Measurements from ENCODE around the gene DKKL1. TPM values are rescaled to one million over a fixed set of nuclear protein-coding genes. Genes with fewer than 3 reads are reported as not detected.

The DKKL1 gene
- total RNA-seq, 1 donor from 2014 or later = 1.2 TPM

GRCh38 chr19:49417088-49417487, 53.4 kb downstream of the DKKL1 start:
- FAIRE-seq = no peak
- DNase-seq (ENCODE audit: low spot score in 2 of 2) = peak in 1 of 2 donors; percentile 10

- DNase-seq (ENCODE audit: low spot score in 2 of 2) = no peak
- no peak for FAIRE-seq
Measured at GRCh38 chr19:49418511-49418910, 54.8 kb downstream of the DKKL1 start.

DNA sequence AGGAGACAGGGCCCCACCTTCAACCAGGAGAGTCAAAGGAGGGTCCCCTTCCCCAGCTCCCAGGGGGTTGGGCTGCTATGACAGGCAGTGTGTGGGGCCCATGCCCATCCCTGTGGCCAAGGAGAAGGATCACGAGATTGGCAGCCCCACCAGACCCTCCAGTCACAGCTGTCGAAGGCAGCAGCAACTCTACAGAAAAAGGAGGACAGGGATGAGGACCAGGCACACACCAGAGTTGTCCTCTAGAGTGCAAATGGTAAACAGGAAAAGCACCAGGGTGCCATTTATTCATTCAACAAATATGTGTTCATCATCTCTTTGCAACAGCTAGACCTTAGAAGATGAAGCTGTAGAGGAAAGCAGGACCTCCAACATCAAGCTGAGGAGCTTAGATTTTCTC, 55.5 kb downstream of the DKKL1 start:
- DNase-seq (ENCODE audit: low spot score in 2 of 2) (no peak), FAIRE-seq (no peak)

DNA sequence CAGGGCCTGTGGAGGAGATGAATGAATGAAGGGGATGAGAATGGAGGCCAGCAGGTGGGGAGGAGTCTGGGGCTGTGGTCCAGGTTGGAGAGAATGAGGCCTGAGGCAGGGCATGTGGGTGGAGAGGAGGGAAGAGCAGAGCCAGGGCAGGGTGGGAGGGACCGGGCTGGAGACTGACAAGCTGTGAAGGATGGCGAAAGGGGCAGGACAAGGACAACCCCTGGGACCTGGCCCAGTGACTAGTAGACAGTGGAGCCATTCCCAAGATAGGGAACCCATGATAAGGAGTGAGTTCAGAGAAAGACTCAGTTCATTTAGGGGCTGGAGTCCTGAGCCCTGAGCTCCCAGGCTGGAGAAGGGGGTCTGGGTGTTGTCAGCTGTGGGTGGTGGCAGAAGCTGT, 56.5 kb downstream of the DKKL1 start:
- FAIRE-seq (no peak), DNase-seq (ENCODE audit: low spot score in 2 of 2) (no peak)

DNA sequence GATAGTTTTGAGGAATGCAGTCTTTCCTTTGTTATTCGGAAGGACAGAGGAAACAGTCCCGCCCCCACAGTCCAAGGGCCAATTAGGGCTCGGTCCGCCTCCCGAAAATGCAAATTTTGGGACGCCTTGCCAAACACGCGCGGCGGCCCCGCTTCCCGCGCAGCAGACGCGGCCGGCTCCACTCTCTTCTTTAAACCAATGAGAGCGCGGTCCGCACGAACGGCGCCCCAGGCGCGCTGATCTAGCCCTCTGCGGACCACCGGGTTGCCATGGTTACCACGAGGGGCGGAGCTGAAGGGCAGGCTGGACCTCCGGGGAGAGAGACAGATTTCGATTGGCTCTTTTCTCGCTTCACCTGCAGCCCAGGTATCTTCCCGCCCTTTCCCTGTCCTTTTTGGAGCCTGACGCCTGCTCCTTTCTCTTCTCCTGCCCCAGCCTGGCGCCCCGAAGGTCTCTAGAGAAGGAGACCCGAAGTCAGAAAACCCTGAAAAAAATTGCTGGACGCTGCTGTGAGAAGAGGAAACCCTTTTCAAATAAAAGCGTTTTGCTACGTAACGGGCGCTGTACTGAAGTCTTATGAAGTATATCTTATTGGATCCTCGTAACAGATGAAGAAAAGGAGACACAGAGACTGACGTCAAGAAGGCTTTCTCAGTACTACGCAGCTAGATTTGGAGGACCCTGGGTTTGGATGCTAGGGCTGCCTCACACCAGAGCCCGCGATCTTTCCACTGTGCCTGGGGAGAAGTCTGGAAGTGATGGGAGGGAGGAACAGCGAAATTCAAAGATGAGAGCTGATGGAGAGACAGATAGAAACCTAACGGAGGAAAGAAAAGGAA, 57.6 kb downstream of the DKKL1 start:
- FAIRE-seq = no peak
- DNase-seq (ENCODE audit: low spot score in 2 of 2) = peak; percentile 69 to 82

- no peak for DNase-seq (ENCODE audit: low spot score in 2 of 2)
- FAIRE-seq = no peak
Measured at GRCh38 chr19:49421878-49422202, 58.2 kb downstream of the DKKL1 start.

GRCh38 chr19:49422407-49423070, 58.9 kb downstream of the DKKL1 start:
- no peak for FAIRE-seq
- no peak for DNase-seq (ENCODE audit: low spot score in 2 of 2)

DNA sequence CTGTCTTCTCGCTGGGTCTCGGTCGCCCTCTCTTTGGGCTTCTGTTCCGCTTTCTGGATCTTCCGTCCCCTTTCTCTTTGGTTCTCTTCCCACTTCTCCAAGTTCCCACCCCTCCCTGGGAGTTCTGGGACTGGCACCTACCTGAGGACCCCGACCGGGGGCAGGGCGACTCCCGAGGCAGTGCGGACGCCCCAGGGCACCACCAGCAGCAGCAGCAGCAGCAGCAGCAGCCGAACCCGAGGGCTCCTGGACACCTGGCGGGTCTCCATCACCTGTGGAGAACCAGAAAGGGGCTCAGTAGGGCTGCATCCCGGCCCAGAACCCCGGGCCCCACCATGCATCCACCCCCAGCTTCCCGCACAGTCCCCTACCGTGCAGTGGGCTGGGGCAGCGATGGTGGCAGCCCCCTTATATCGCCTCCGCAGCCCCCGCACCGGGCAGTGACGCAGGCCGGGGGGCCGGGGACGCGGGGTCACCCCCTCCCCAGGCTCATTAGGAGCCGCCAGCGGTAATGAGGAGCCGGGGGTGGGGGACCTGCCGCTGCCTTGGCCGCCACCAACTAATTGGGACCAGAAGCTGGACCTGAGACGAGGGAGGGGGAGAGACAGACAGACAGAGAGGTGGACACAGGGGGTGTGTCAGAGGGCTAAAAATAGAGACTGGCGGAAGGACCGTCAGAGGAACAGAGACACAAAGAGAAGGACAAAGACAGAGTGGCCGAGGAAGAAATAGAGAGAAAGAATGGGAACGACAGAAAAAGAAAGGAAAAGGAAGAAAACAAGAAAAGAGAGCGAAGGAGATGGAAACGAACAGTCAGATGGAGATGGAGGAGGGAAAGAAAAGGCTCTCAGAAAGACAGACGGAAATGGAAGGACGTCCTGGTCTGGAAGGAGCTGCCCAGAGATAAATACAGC, 59.7 kb downstream of the DKKL1 start, which contains the start of gene PTH2:
PTH2 (minus strand) TSS at position 371 of the 914 bp plus-strand sequence; CDS start at position 269, 102 bp downstream.
- no peak for FAIRE-seq

GRCh38 chr19:49423985-49424303, 60.3 kb downstream of the DKKL1 start:
- FAIRE-seq = no peak
- DNase-seq (ENCODE audit: low spot score in 2 of 2) = no peak

More for the DNA sequence above, 59.7 kb downstream of the DKKL1 start, which contains the start of gene PTH2:
- no peak for DNase-seq (ENCODE audit: low spot score in 2 of 2)

Other genes starting within 250 kb of the DKKL1 start
- gene LIN7B, start 249.5 kb upstream of the DKKL1 start, total RNA-seq = 31.0 TPM
- gene C19orf73, start 244.7 kb upstream of the DKKL1 start, total RNA-seq = 1.2 TPM
- gene PPFIA3, start 244.3 kb upstream of the DKKL1 start, total RNA-seq = 47.7 TPM
- gene HRC, start 208.5 kb upstream of the DKKL1 start, total RNA-seq = 0.41 TPM
- gene TRPM4, start 206.1 kb upstream of the DKKL1 start, total RNA-seq = 4.1 TPM
- gene SLC6A16, start 38.7 kb upstream of the DKKL1 start, total RNA-seq = not detected
- gene CD37, start 28.5 kb upstream of the DKKL1 start, total RNA-seq = 0.82 TPM
- 5.3 TPM for gene TEAD2, start 1.5 kb upstream of the DKKL1 start, total RNA-seq
- gene KASH5, start 24.4 kb downstream of the DKKL1 start, total RNA-seq = not detected
- not detected for gene PTH2, start 59.6 kb downstream of the DKKL1 start, total RNA-seq
- not detected for gene GFY, start 61.5 kb downstream of the DKKL1 start, total RNA-seq
- gene SLC17A7, start 77.7 kb downstream of the DKKL1 start, total RNA-seq = 13.9 TPM
- gene PIH1D1, start 87.9 kb downstream of the DKKL1 start, total RNA-seq = 60.7 TPM
- gene ALDH16A1, start 89.3 kb downstream of the DKKL1 start, total RNA-seq = 11.8 TPM
- gene FLT3LG, start 110.3 kb downstream of the DKKL1 start, total RNA-seq = 0.41 TPM
- gene RPL13A, start 123.7 kb downstream of the DKKL1 start, total RNA-seq = 2,981 TPM
- gene RPS11, start 132.6 kb downstream of the DKKL1 start, total RNA-seq = 4,137 TPM
- 13.0 TPM for gene FCGRT, start 148.8 kb downstream of the DKKL1 start, total RNA-seq
- gene RCN3, start 164.1 kb downstream of the DKKL1 start, total RNA-seq = 2.4 TPM
- 33.4 TPM for gene NOSIP, start 216.7 kb downstream of the DKKL1 start, total RNA-seq
- 0.41 TPM for gene PRRG2, start 217.4 kb downstream of the DKKL1 start, total RNA-seq
- 5.7 TPM for gene PRR12, start 227.3 kb downstream of the DKKL1 start, total RNA-seq